ENCODE measurements around the gene SNTG2.

- TF ChIP-seq CTCF (IDR thresholded peaks at IDR 0.05; ENCODE audit: extremely low read depth in 1 of 2, insufficient read depth in 1 of 2, low read depth in 1 of 2, low read length in 2 of 2) (no peak), POLR2A (IDR thresholded peaks at IDR 0.05; ENCODE audit: low read depth, low read length) (no peak), POLR2AphosphoS5 (IDR thresholded peaks at IDR 0.05; ENCODE audit: insufficient read depth, low read depth, low read length) (no peak)
Measured at GRCh38 chr2:1088940-1089339, 138.3 kb downstream of the SNTG2 start.
